ENCODE data around the gene MRPL47. TPM values are rescaled to one million over a fixed set of nuclear protein-coding genes. Genes with fewer than 3 reads are reported as not detected.

The MRPL47 gene
- total RNA-seq, 1 experiment from 2014 or later, result 58.7 TPM

GRCh38 chr3:179580992-179581391 is 23.4 kb downstream of the MRPL47 start:
- ChIA-PET POLR2A (no interaction called here), CTCF (interaction anchor here (1.1 kb wide), 1 partner anchor 18 kb away, joined by 3 read pairs; the partner anchor contains the start of gene ACTL6A)
- H3K4me3 ChIP-seq (ENCODE audit: low read depth in 2 of 2, low read length in 2 of 2), result no peak overlapping the region
- no TSS peak for BruUV-seq (replicated peaks)
- ATAC-seq (no peak), DNase-seq (ENCODE audit: low read depth, low spot score) (no peak)
- no peaks in the 10 kb centered on the region for H3K27me3 ChIP-seq (ENCODE audit: control insufficient read depth, insufficient read depth, low read length)
- in situ Hi-C loops (cut with HindIII; ENCODE audit: low pct_unique_long_range_greater_than_20kb, low sequenced_read_pairs), result no loop called here
- intact Hi-C loops (cut with micrococcal nuclease; ENCODE audit: unreplicated experiment), result no loop called here
- H3K9me3 ChIP-seq (ENCODE audit: control insufficient read depth, insufficient read depth, low read depth, low read length), result no peaks in the 10 kb centered on the region
- H3K36me3 ChIP-seq (ENCODE audit: control insufficient read depth, insufficient read depth, low read length), result peaks cover 47% of the 10 kb centered on the region
- no peak for TF ChIP-seq REST (IDR thresholded peaks at IDR 0.05; ENCODE audit: insufficient read depth in 1 of 2, low read depth in 2 of 2, low read length in 1 of 2)
- TF ChIP-seq CTCF (IDR thresholded peaks at IDR 0.05), result no peak
- no peak for TF ChIP-seq POLR2AphosphoS5 (IDR thresholded peaks at IDR 0.05; ENCODE audit: low read depth, low read length)
- TF ChIP-seq SIN3A (IDR thresholded peaks at IDR 0.05; ENCODE audit: borderline replicate concordance, insufficient read depth, low read depth, low read length), result no peak
- TF ChIP-seq TCF7L2 (IDR thresholded peaks at IDR 0.05; ENCODE audit: low read depth, low read length), result no peak
- H3K27ac ChIP-seq (ENCODE audit: low read length), result no peak overlapping the region
- no peaks in the 10 kb centered on the region for H3K4me1 ChIP-seq (ENCODE audit: control insufficient read depth, insufficient read depth, low read length)

DNA sequence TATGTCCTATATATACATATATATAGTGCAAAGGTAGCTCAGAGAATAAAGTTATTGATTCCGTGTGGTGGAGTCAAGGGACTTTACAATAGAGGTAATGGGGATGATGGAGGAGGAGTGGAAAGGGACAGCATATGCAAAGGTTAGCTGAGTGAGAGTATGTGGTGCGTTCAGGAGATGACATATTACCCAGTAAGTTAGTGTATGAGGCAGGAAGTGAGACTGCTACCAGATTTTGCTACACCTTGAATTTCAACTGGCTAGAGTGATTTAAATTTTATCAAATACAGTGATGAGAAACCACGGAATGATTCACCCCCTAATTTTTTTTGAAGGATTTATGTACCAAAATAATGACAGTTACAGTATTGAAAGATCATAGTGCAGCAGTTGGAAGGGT is 38.9 kb downstream of the MRPL47 start:
- in situ Hi-C loops (cut with HindIII; ENCODE audit: low pct_unique_long_range_greater_than_20kb, low sequenced_read_pairs), result no loop called here
- intact Hi-C loops (cut with micrococcal nuclease; ENCODE audit: unreplicated experiment), result no loop called here
- peaks cover 16% of the 10 kb centered on the region for H3K4me1 ChIP-seq (ENCODE audit: control insufficient read depth, insufficient read depth, low read length)
- POLR2A ChIA-PET, result interaction anchor here (1.0 kb wide), 1 partner anchor 10 kb away, joined by 3 read pairs; no protein-coding TSS in a partner anchor
- no peak for TF ChIP-seq SIN3A (IDR thresholded peaks at IDR 0.05; ENCODE audit: borderline replicate concordance, insufficient read depth, low read depth, low read length)
- no peak for TF ChIP-seq CTCF (IDR thresholded peaks at IDR 0.05)
- TF ChIP-seq TCF7L2 (IDR thresholded peaks at IDR 0.05; ENCODE audit: low read depth, low read length), result no peak
- no peak for TF ChIP-seq POLR2AphosphoS5 (IDR thresholded peaks at IDR 0.05; ENCODE audit: low read depth, low read length)
- TF ChIP-seq REST (IDR thresholded peaks at IDR 0.05; ENCODE audit: insufficient read depth in 1 of 2, low read depth in 2 of 2, low read length in 1 of 2), result no peak
- H3K27me3 ChIP-seq (ENCODE audit: control insufficient read depth, insufficient read depth, low read length), result no peaks in the 10 kb centered on the region
- H3K4me3 ChIP-seq (ENCODE audit: low read depth in 2 of 2, low read length in 2 of 2), result no peak overlapping the region
- H3K9me3 ChIP-seq (ENCODE audit: control insufficient read depth, insufficient read depth, low read depth, low read length), result no peaks in the 10 kb centered on the region
- H3K27ac ChIP-seq (ENCODE audit: low read length), result no peak overlapping the region
- ATAC-seq (no peak), DNase-seq (ENCODE audit: low read depth, low spot score) (no peak)
- peaks cover 5% of the 10 kb centered on the region for H3K36me3 ChIP-seq (ENCODE audit: control insufficient read depth, insufficient read depth, low read length)
- BruUV-seq (replicated peaks), result no TSS peak
- CTCF ChIA-PET, result interaction anchor here (0.7 kb wide), 1 partner anchor 10 kb away, joined by 3 read pairs; no protein-coding TSS in a partner anchor

Data from Panc1 (cell line).